GM23338 (cell line): ENCODE data around the gene GLI3. TPM values are rescaled to one million over a fixed set of nuclear protein-coding genes. Genes with fewer than 3 reads are reported as not detected.

Experiments
- ATAC-seq: fragments of 200-7000 bp; cut with Tn5 transposase; 3 replicates; pipeline ENCODE4 v1.9.1; 2020
- DNase-seq: peaks from one replicate; pipeline ENCODE4 v3.0.0-alpha.2; 2015; ENCODE audit warnings: low spot score
- H2AFZ ChIP-seq: fragments of 200-600 bp; sonication (generic); 2 replicates; pipeline ENCODE4 v1.8.0; 2016; ENCODE audit warnings: antibody characterized with exemption, mild to moderate bottlenecking, moderate library complexity
- H3F3A ChIP-seq: fragments of 200-600 bp; sonication (generic); replicated peaks from 2 replicates; pipeline ENCODE4 v1.8.0; 2017; ENCODE audit warnings: antibody characterized with exemption, mixed run types, low read depth
- H3K27ac ChIP-seq: fragments of 200-600 bp; sonication (generic); 2 replicates; pipeline ENCODE4 v1.6.1; 2016; ENCODE audit warnings: low read depth
- H3K27me3 ChIP-seq: fragments of 200-600 bp; sonication (generic); 2 replicates; pipeline ENCODE4 v1.8.0; 2016; ENCODE audit warnings: mild to moderate bottlenecking, mixed run types, moderate library complexity; ENCODE audit not compliant: insufficient read depth
- H3K36me3 ChIP-seq: fragments of 200-600 bp; sonication (generic); 2 replicates; pipeline ENCODE4 v1.8.0; 2016; ENCODE audit warnings: mild to moderate bottlenecking; ENCODE audit not compliant: insufficient read depth
- H3K4me1 ChIP-seq: fragments of 200-600 bp; sonication (generic); 2 replicates; pipeline ENCODE4 v1.8.0; 2016; ENCODE audit warnings: mild to moderate bottlenecking, moderate library complexity; ENCODE audit not compliant: insufficient read depth
- H3K4me2 ChIP-seq: fragments of 200-600 bp; sonication (generic); 2 replicates; pipeline ENCODE4 v1.7.1; 2017; ENCODE audit warnings: mixed run types
- H3K4me3 ChIP-seq: fragments of 200-600 bp; sonication (generic); 2 replicates; pipeline ENCODE4 v1.6.1; 2016; ENCODE audit warnings: mixed run types
- H3K79me2 ChIP-seq: fragments of 200-600 bp; sonication (generic); replicated peaks from 2 replicates; pipeline ENCODE4 v1.8.0; 2017; ENCODE audit warnings: mild to moderate bottlenecking; ENCODE audit not compliant: insufficient read depth
- H3K9me2 ChIP-seq: fragments of 200-600 bp; sonication (generic); 2 replicates; pipeline ENCODE4 v1.8.0; 2017; ENCODE audit not compliant: insufficient read depth
- H4K20me1 ChIP-seq: fragments of 200-600 bp; sonication (generic); replicated peaks from 2 replicates; pipeline ENCODE4 v1.8.0; 2017; ENCODE audit warnings: mild to moderate bottlenecking; ENCODE audit not compliant: insufficient read depth
- H3K27ac Mint-ChIP-seq: 2 replicates; pipeline ENCODE4 v1.8.0; 2020; ENCODE audit warnings: inconsistent platforms, mild to moderate bottlenecking, moderate library complexity, mixed read lengths
- H3K27me3 Mint-ChIP-seq: 3 replicates; pipeline ENCODE4 v1.8.0; 2022; ENCODE audit warnings: low read depth, mild to moderate bottlenecking, moderate library complexity, mixed read lengths, inconsistent platforms; ENCODE audit not compliant: insufficient read depth, poor library complexity
- H3K36me3 Mint-ChIP-seq: 3 replicates; pipeline ENCODE4 v1.8.0; 2021; ENCODE audit warnings: low read depth, mild to moderate bottlenecking, inconsistent platforms, moderate library complexity, mixed read lengths
- H3K4me1 Mint-ChIP-seq: 3 replicates; pipeline ENCODE4 v1.8.0; 2020; ENCODE audit warnings: mild to moderate bottlenecking, inconsistent platforms, mixed read lengths
- H3K4me3 Mint-ChIP-seq: 3 replicates; pipeline ENCODE4 v1.8.0; 2021; ENCODE audit warnings: moderate library complexity, mild to moderate bottlenecking, inconsistent platforms, mixed read lengths
- H3K9me3 Mint-ChIP-seq: 3 replicates; pipeline ENCODE4 v1.8.0; 2020; ENCODE audit warnings: moderate library complexity, mild to moderate bottlenecking, inconsistent platforms, mixed read lengths
- CREB1 ChIP-seq: fragments of 250-450 bp; sonication (Bioruptor Pico); IDR thresholded peaks from 2 replicates; pipeline ENCODE4 v1.5.0; 2020; ENCODE audit warnings: low read depth, mild to moderate bottlenecking, moderate library complexity
- CTCF ChIP-seq, 2 experiments: fragments of 200-600 bp in 1 of 2; sonication (generic) in 1 of 2; conservative IDR thresholded peaks; 2 replicates each; pipeline versions ENCODE4 v1.5.1 to v1.6.1; 2016 to 2017; ENCODE audit warnings: antibody characterized with exemption in 2 of 2, low read depth in 2 of 2, mild to moderate bottlenecking in 2 of 2, moderate library complexity in 1 of 2
- JUNB ChIP-seq: IDR thresholded peaks from one replicate; pipeline ENCODE4 v1.6.1; 2016; ENCODE audit warnings: antibody characterized with exemption; ENCODE audit not compliant: unreplicated experiment
- REST ChIP-seq: IDR thresholded peaks from one replicate; pipeline ENCODE4 v1.6.1; 2018; ENCODE audit warnings: antibody characterized with exemption; ENCODE audit not compliant: unreplicated experiment
- ZNF331 ChIP-seq: fragments of 250-450 bp; sonication (Bioruptor Pico); IDR thresholded peaks from 2 replicates; pipeline ENCODE4 v1.5.0; 2020; ENCODE audit warnings: low read depth, mild to moderate bottlenecking, moderate library complexity
- ZNF462 ChIP-seq: fragments of 250-450 bp; sonication (Bioruptor Pico); IDR thresholded peaks from 2 replicates; pipeline ENCODE4 v1.5.0; 2020; ENCODE audit warnings: mild to moderate bottlenecking, moderate library complexity
- polyA plus RNA-seq: library from polyadenylated mRNA; unstranded; fragments of >200 nt; fragmentation: Nextera tagmentation; extraction: Ambion mirVana; gene quantifications from 2 replicates; pipeline ENCODE4 v1.2.1, GENCODE V29; 2016
- total RNA-seq: library from RNA; depleted of rRNA; stranded (reverse); fragments of >200 nt; shearing (Covaris generic); gene quantifications from 2 replicates; pipeline ENCODE4 v1.2.3, GENCODE V29; 2014

Gene GLI3
- total and polyA plus RNA-seq, 2 experiments from 2014 or later: 16.1 to 17.9 TPM

DNA sequence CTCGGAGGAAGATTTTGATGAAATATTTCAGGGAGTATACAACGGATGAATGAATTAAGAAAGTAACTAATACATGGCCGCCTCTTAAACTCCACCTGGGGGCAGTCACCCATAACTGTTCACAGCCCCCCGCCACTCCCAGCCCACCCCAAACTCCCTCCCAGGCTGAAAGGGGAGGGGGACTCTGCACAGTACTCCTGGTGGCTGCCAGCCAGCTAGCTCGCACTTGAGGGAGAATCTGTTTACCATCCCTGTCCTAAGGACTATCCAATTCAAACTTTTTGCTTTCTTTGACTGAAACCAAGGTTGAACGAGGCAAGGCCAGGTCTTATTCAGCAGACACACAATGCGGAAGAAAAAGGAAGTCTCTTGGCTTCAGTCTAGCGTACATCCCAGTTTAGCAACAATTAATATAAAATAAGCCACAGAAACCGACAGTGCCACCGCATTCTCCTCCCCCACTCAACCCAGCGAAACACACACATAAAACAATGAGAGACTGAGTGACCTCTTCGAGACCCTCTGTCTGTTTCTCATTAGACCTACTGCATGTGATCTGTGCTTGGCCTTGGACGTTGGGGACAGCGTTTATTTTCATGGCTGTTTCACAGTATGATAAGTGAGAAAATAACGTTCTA lies 219.5 kb downstream of the GLI3 start:
- no peak overlapping the region for H2AFZ ChIP-seq
- H3K27ac ChIP-seq: no peak overlapping the region
- DNase-seq (no peak), ATAC-seq (no peak; the same call in 2 of the 3 replicates)
- H4K20me1 ChIP-seq: no peaks in the 10 kb centered on the region; the same call in 1 of the 2 replicates
- H3K9me2 ChIP-seq: no peaks in the 10 kb centered on the region
- TF ChIP-seq CTCF (conservative IDR thresholded peaks at IDR 0.05; ENCODE audit: low read depth in 2 of 2) (peak in 1 of 2 experiments; percentile 26; a peak in 1 of 4 replicates), JUNB (no peak)
- H3K9me3 Mint-ChIP-seq: peaks cover 14% of the 10 kb centered on the region
- H3F3A ChIP-seq: no peaks in the 10 kb centered on the region
- H3K27me3 ChIP-seq: no peaks in the 10 kb centered on the region
- H3K4me3 ChIP-seq: no peak overlapping the region
- peaks cover 34% of the 10 kb centered on the region for H3K36me3 Mint-ChIP-seq
- H3K4me2 ChIP-seq: no peak overlapping the region
- H3K27ac Mint-ChIP-seq: no peak overlapping the region
- peaks cover 42% of the 10 kb centered on the region for H3K4me1 Mint-ChIP-seq
- H3K79me2 ChIP-seq: no peaks in the 10 kb centered on the region
- no peaks in the 10 kb centered on the region for H3K27me3 Mint-ChIP-seq
- H3K4me1 ChIP-seq: peaks cover 6% of the 10 kb centered on the region
- H3K4me3 Mint-ChIP-seq: no peak overlapping the region
- H3K36me3 ChIP-seq: no peaks in the 10 kb centered on the region

DNA sequence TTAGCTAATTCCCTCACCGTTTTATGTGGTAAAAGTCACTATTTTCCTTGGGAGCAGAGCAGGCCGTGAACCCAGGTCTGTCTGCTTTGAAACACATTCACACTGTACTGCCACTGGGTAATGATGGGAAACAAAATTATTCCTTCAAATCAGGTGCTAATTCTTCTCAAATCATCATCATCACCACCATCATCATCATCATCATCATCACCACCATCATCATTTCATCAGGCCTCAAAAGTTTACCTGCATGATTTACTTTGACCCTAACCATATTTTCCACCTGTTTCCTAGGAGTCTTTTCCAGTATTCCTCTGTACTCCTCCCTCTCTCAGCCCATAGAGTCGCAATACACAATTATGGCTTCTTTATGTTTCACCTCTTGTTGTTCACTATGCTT lies 220.5 kb downstream of the GLI3 start:
- Histone ChIP-seq H3K4me1 (peaks cover 6% of the 10 kb centered on the region), H4K20me1 (peaks cover 4% of the 10 kb centered on the region; the same call in 1 of the 2 replicates), H3K4me3 (no peak overlapping the region), H2AFZ (no peak overlapping the region), H3K27me3 (no peaks in the 10 kb centered on the region), H3K4me2 (no peak overlapping the region), H3K27ac (no peak overlapping the region), H3K79me2 (no peaks in the 10 kb centered on the region), H3K9me2 (no peaks in the 10 kb centered on the region), H3K36me3 (no peaks in the 10 kb centered on the region), H3F3A (no peaks in the 10 kb centered on the region)
- no peak for DNase-seq
- ATAC-seq: no peak
- Mint-ChIP-seq H3K4me1 (peaks cover 34% of the 10 kb centered on the region), H3K9me3 (peaks cover 14% of the 10 kb centered on the region), H3K27me3 (no peaks in the 10 kb centered on the region), H3K27ac (no peak overlapping the region), H3K4me3 (no peak overlapping the region), H3K36me3 (peaks cover 34% of the 10 kb centered on the region)
- no peak for TF ChIP-seq ZNF331 (CRISPR knock-in tag)
- TF ChIP-seq CREB1 (CRISPR knock-in tag): no peak
- no peak for TF ChIP-seq ZNF462 (CRISPR knock-in tag)
- no peak for TF ChIP-seq REST
- TF ChIP-seq CTCF (conservative IDR thresholded peaks at IDR 0.05; ENCODE audit: low read depth in 2 of 2): no peak
